Measurements from ENCODE around the gene ARHGAP8. TPM values are rescaled to one million over a fixed set of nuclear protein-coding genes. Genes with fewer than 3 reads are reported as not detected.

ARHGAP8 gene
- total and polyA plus RNA-seq, 2 donors (not counting 1 experiment from before 2014, with no cell fraction given), result 0.07 to 0.17 TPM

DNA sequence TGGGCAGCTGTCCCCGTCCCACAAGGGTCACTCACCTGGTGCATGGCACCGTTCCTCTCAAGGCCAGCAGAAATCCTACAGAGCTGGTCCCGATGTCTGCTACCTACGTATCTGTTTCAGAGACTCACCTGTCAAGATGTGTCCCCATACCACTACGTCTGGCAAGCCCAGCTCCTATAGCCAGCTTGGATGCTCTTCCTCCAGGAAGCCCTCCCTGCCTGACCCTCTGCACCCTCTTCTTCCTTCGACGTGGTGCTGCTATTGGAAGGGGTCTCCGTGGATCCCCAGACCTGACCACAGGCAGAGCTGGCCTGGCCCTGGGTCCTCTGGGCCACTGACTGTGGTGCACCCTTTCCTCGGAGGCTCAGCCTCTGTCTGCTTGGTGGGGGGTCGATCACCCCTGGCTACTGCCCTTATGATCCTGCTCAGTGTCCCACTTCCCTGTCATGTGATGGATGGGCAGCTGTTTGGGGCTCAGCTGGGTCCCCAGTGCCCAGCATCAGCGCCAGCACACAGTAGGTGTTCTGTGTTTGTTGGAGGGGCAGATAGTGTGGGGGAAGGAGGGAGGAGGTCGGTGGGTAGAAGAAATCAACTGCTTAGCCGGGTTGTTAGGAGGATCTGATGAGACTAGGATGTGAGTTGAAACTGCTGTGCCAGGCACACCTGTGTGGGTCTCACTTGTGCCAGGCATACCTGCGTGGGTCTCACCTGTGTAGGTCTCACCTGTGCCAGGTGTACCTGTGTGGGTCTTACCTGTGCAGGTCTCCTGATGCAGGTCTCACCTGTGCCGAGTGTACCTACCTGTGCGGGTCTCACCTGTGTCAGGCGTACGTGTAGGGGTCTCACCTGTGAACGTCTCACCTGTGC, 21.7 kb upstream of the ARHGAP8 start:
- Histone ChIP-seq H3K4me2 (ENCODE audit: extremely low read depth, insufficient read depth, low read length) (no peak overlapping the region), H3K4me1 (ENCODE audit: control insufficient read depth, extremely low read depth, insufficient read depth, low read length) (peaks cover 9% of the 10 kb centered on the region), H3K9me3 (ENCODE audit: control insufficient read depth, insufficient read depth, low read depth, low read length) (no peaks in the 10 kb centered on the region), H3K36me3 (ENCODE audit: control insufficient read depth, insufficient read depth, low read length) (no peaks in the 10 kb centered on the region), H3K9ac (ENCODE audit: insufficient read depth, low read length) (no peak overlapping the region), H3K79me2 (ENCODE audit: control insufficient read depth, insufficient read depth, low read length) (no peaks in the 10 kb centered on the region), H2AFZ (ENCODE audit: low read length) (no peak overlapping the region), H3K27ac (ENCODE audit: insufficient read depth, low read length) (no peak overlapping the region), H3K27me3 (ENCODE audit: control insufficient read depth, insufficient read depth, low read length) (no peaks in the 10 kb centered on the region), H3K4me3 (replicated peaks in 1 of 4; ENCODE audit: control extremely low read depth in 1 of 4, insufficient read depth in 1 of 4, low read depth in 3 of 4, low read length in 4 of 4) (no peak overlapping the region), H4K20me1 (ENCODE audit: control insufficient read depth, extremely low read depth, insufficient read depth, low read length) (no peaks in the 10 kb centered on the region)
- TF ChIP-seq EZH2 (IDR thresholded peaks at IDR 0.05; ENCODE audit: low read length, missing control alignments), result no peak
- no peak for TF ChIP-seq CTCF (conservative IDR thresholded peaks at IDR 0.05 in 1 of 2, IDR thresholded peaks at IDR 0.05 in 1 of 2; ENCODE audit: low read depth in 1 of 2, low read length in 2 of 2)
- DNase-seq (ENCODE audit: low read depth in 2 of 2), result no peak

DNA sequence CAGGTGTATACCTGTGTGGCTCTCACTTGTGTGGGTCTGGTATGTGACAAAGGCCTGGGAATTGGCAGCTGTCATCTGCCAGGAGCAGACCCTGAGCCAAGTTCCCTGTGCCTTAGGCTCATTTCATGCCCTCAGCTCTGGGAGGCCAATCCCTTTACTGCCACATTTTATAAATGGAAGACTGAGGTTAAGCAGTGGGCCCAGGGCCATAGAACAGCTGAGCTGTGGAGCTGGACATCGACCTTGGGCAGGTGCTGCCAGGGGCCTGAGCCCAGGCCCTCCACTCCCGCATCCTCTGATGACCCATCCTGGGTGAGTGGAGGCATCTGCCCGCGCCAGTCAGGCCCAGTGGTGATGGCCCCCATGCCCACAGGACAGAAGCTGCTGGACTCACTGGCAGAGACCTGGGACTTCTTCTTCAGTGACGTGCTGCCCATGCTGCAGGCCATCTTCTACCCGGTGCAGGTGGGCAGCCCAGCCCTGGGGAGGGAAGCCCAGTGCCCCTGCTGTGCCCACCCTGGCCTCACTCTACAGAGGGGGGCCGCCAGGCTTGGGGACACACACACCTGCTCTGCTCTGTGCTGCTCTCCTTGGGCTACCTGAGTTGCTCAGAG, 20.9 kb upstream of the ARHGAP8 start:
- H3K9me3 ChIP-seq (ENCODE audit: control insufficient read depth, insufficient read depth, low read depth, low read length), result no peaks in the 10 kb centered on the region
- no peak for DNase-seq (ENCODE audit: low read depth in 2 of 2)
- TF ChIP-seq EZH2 (IDR thresholded peaks at IDR 0.05; ENCODE audit: low read length, missing control alignments), result no peak
- no peaks in the 10 kb centered on the region for H3K36me3 ChIP-seq (ENCODE audit: control insufficient read depth, insufficient read depth, low read length)
- no peak overlapping the region for H3K4me2 ChIP-seq (ENCODE audit: extremely low read depth, insufficient read depth, low read length)
- no peak overlapping the region for H2AFZ ChIP-seq (ENCODE audit: low read length)
- H3K27me3 ChIP-seq (ENCODE audit: control insufficient read depth, insufficient read depth, low read length), result peaks cover 4% of the 10 kb centered on the region
- no peaks in the 10 kb centered on the region for H3K79me2 ChIP-seq (ENCODE audit: control insufficient read depth, insufficient read depth, low read length)
- H3K27ac ChIP-seq (ENCODE audit: insufficient read depth, low read length), result no peak overlapping the region
- no peaks in the 10 kb centered on the region for H4K20me1 ChIP-seq (ENCODE audit: control insufficient read depth, extremely low read depth, insufficient read depth, low read length)
- H3K9ac ChIP-seq (ENCODE audit: insufficient read depth, low read length), result no peak overlapping the region
- H3K4me1 ChIP-seq (ENCODE audit: control insufficient read depth, extremely low read depth, insufficient read depth, low read length), result peaks cover 9% of the 10 kb centered on the region
- H3K4me3 ChIP-seq (replicated peaks in 1 of 4; ENCODE audit: control extremely low read depth in 1 of 4, insufficient read depth in 1 of 4, low read depth in 3 of 4, low read length in 4 of 4), result no peak overlapping the region

- Histone ChIP-seq H3K9me3 (ENCODE audit: control insufficient read depth, insufficient read depth, low read depth, low read length) (no peaks in the 10 kb centered on the region), H3K4me3 (replicated peaks in 1 of 4; ENCODE audit: control extremely low read depth in 1 of 4, insufficient read depth in 1 of 4, low read depth in 3 of 4, low read length in 4 of 4) (no peak overlapping the region), H4K20me1 (ENCODE audit: control insufficient read depth, extremely low read depth, insufficient read depth, low read length) (no peaks in the 10 kb centered on the region), H3K79me2 (ENCODE audit: control insufficient read depth, insufficient read depth, low read length) (no peaks in the 10 kb centered on the region), H3K4me1 (ENCODE audit: control insufficient read depth, extremely low read depth, insufficient read depth, low read length) (peaks cover 9% of the 10 kb centered on the region), H3K36me3 (ENCODE audit: control insufficient read depth, insufficient read depth, low read length) (no peaks in the 10 kb centered on the region), H3K27ac (ENCODE audit: insufficient read depth, low read length) (no peak overlapping the region), H3K4me2 (ENCODE audit: extremely low read depth, insufficient read depth, low read length) (no peak overlapping the region), H3K27me3 (ENCODE audit: control insufficient read depth, insufficient read depth, low read length) (peaks cover 9% of the 10 kb centered on the region), H3K9ac (ENCODE audit: insufficient read depth, low read length) (no peak overlapping the region), H2AFZ (ENCODE audit: low read length) (no peak overlapping the region)
- DNase-seq (ENCODE audit: low read depth in 2 of 2), result no peak
- TF ChIP-seq CTCF (conservative IDR thresholded peaks at IDR 0.05 in 1 of 2, IDR thresholded peaks at IDR 0.05 in 1 of 2; ENCODE audit: low read depth in 1 of 2, low read length in 2 of 2) (no peak), EZH2 (IDR thresholded peaks at IDR 0.05; ENCODE audit: low read length, missing control alignments) (no peak)
Measured at GRCh38 chr22:44732017-44732561, 20.3 kb upstream of the ARHGAP8 start.
